Measurements from ENCODE around the gene DHX29. TPM values are rescaled to one million over a fixed set of nuclear protein-coding genes. Genes with fewer than 3 reads are reported as not detected.
A peak's percentile ranks its signal among the peaks of the same experiment; 100 is the strongest.

The DHX29 gene
- total RNA-seq, 1 donor from 2014 or later = 20.0 TPM

- H3K36me3 Mint-ChIP-seq (ENCODE audit: low read depth) = peaks cover 9% of the 10 kb centered on the region
- intact Hi-C loops (cut with micrococcal nuclease) = no loop called here
- DNase-seq (ENCODE audit: low spot score) = no peak
- no peaks in the 10 kb centered on the region for H3K4me1 Mint-ChIP-seq (ENCODE audit: low read depth)
- H3K4me3 Mint-ChIP-seq (ENCODE audit: low read depth) = no peak overlapping the region
- H3K27ac Mint-ChIP-seq = no peak overlapping the region
- H3K9me3 Mint-ChIP-seq = peaks cover 18% of the 10 kb centered on the region
- H3K27me3 Mint-ChIP-seq (ENCODE audit: low read depth) = peaks cover 27% of the 10 kb centered on the region
Measured at GRCh38 chr5:55250064-55250463, 57.4 kb downstream of the DHX29 start.

DNA sequence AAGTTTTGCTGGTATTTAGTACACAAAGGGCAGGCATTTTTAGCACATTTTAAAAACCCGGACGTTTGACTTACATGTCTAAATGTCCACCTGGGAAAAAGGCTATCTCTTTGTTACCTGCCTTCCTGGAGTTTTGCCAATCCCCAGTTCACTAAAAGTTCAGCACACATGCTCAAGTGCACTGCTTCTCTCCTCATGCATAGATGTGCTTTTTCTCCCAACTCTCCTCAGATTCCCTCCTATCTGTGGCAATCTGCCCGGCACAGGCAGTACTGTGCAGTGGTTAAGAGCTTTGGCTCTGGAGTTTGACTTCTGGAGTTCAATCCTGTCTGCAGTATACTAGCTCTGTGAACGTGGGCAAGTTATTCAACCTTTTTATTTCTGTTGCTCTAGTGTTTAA is 65.7 kb downstream of the DHX29 start:
- no peaks in the 10 kb centered on the region for H3K36me3 Mint-ChIP-seq (ENCODE audit: low read depth)
- intact Hi-C loops (cut with micrococcal nuclease) = no loop called here
- no peak overlapping the region for H3K27ac Mint-ChIP-seq
- H3K9me3 Mint-ChIP-seq = no peaks in the 10 kb centered on the region
- peaks cover 62% of the 10 kb centered on the region for H3K27me3 Mint-ChIP-seq (ENCODE audit: low read depth)
- H3K4me3 Mint-ChIP-seq (ENCODE audit: low read depth) = no peak overlapping the region
- no peak for DNase-seq (ENCODE audit: low spot score)
- no peaks in the 10 kb centered on the region for H3K4me1 Mint-ChIP-seq (ENCODE audit: low read depth)

DNA sequence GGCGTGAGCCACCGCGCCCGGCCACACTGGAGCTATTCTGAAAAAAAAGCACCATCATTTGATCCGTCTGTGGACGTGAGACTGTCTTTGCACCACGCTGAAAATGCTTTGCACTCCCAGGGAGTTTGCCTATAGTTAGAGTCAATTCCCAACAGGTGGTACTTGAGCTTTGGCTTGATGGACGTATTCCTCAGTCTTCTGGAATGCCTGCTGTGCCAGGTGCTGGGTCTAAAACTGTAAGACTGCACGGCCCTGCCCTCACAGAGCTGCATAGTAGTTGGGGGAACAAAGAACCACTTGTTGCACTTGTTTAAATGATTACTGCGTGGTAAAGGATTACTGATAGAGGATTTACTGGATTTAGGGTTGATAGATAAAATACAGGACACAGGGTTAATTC is 70.7 kb downstream of the DHX29 start:
- intact Hi-C loops (cut with micrococcal nuclease) = no loop called here
- Mint-ChIP-seq H3K4me3 (ENCODE audit: low read depth) (no peak overlapping the region), H3K4me1 (ENCODE audit: low read depth) (peaks cover 15% of the 10 kb centered on the region), H3K27me3 (ENCODE audit: low read depth) (peaks cover 65% of the 10 kb centered on the region), H3K36me3 (ENCODE audit: low read depth) (peaks cover 3% of the 10 kb centered on the region), H3K27ac (no peak overlapping the region), H3K9me3 (no peaks in the 10 kb centered on the region)
- no peak for DNase-seq (ENCODE audit: low spot score)

DNA sequence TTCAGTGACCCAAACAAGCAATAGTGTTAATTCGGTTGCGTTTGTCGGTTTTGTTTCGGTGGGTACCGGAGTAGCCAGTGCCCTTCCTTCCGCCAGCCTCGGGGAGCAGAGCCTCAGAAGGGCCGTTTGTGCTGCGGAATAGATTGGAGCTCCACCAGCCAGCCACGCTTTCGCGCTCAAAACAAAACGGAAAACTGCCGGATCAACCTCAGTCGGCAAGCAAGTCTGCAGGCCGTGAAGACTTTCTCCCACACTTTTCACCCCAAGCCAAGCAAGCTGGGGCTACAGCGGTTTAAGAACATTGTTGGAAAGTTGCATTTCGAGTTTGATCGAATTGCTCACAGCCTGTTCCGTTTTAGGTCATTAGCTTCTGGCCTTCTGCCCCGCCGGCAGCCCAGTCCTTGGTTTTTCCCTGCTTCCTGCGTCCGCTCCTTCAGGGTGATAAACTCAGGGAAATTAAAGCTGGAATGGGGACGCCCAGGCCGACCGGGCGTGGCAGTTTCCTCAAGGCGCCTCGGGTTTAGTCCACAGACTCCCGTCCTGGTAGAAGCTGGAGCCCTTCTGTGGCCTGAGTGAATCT is 73.3 kb downstream of the DHX29 start:
- DNase-seq (ENCODE audit: low spot score) = no peak
- Mint-ChIP-seq H3K9me3 (no peaks in the 10 kb centered on the region), H3K4me1 (ENCODE audit: low read depth) (peaks cover 27% of the 10 kb centered on the region), H3K27ac (peak overlapping the region; percentile 17), H3K27me3 (ENCODE audit: low read depth) (peaks cover 76% of the 10 kb centered on the region), H3K4me3 (ENCODE audit: low read depth) (peak overlapping the region; percentile 81), H3K36me3 (ENCODE audit: low read depth) (peaks cover 3% of the 10 kb centered on the region)
- intact Hi-C loops (cut with micrococcal nuclease) = loop anchor here (5.0 kb wide), 2 partner anchors 73 to 922 kb away; partner anchors contain the start of genes ARL15, DHX29 and MTREX

- Mint-ChIP-seq H3K4me3 (ENCODE audit: low read depth) (peak within 1 kb of the TSS; percentile 82), H3K9me3 (no peaks in the 10 kb centered on the region), H3K27ac (peak within 1 kb of the TSS; percentile 17)
Measured at GRCh38 chr5:55232985-55233928, 74.2 kb downstream of the DHX29 start, which contains the start of gene CCNO. TSS of gene CCNO (minus strand) at chr5:55233608. CDS start at chr5:55233523, 85 bp downstream.

DNA sequence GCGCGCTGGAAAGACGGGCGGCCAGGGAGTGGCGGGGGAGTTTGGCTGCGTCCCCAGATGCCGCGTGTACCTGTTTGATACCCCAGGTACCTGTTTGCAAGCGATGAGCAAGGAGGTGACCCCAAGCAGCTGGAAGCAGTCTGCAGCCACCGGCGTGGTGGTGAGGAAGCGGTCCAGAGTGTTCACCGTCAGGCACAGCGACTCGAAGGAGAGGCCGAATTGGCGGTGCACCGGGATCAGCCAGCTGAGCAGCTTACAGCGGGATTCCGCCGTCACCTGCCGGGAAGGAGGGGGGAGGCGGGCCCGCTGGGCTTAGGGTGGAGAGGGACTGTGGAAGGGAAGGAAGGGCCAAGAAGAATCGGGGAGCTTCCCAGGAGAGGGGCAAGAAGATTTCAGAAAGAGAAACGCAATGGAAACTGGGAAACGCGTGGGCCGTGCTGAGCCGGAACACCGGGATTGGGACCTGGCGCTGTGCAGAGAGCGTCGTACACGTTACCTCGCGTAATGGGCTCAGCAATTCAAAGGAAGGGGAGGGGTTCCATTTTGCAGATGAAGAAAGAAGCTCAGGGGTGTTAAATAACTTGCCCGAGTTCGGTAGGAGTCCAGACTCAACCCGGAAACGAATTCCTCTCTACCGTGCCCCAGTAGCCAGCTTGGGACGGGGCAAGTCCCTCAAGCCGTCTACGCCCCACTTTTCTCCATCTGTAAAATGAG is 75.1 kb downstream of the DHX29 start:
- Mint-ChIP-seq H3K27me3 (ENCODE audit: low read depth) (peaks cover 82% of the 10 kb centered on the region), H3K4me3 (ENCODE audit: low read depth) (peak overlapping the region; percentile 82), H3K9me3 (no peaks in the 10 kb centered on the region), H3K4me1 (ENCODE audit: low read depth) (peaks cover 34% of the 10 kb centered on the region), H3K36me3 (ENCODE audit: low read depth) (peaks cover 3% of the 10 kb centered on the region), H3K27ac (peak overlapping the region; percentile 33)
- intact Hi-C loops (cut with micrococcal nuclease) = loop anchor here (5.0 kb wide), 2 partner anchors 75 to 920 kb away; partner anchors contain the start of genes ARL15, DHX29 and MTREX
- DNase-seq (ENCODE audit: low spot score) = peak; percentile 18

More at GRCh38 chr5:55232985-55233928, 74.2 kb downstream of the DHX29 start, which contains the start of gene CCNO:
- H3K36me3 Mint-ChIP-seq (ENCODE audit: low read depth) = peaks cover 3% of the 10 kb centered on the region
- peak; percentile 64 for DNase-seq (ENCODE audit: low spot score)
- H3K4me1 Mint-ChIP-seq (ENCODE audit: low read depth) = peaks cover 27% of the 10 kb centered on the region
- H3K27me3 Mint-ChIP-seq (ENCODE audit: low read depth) = peaks cover 79% of the 10 kb centered on the region
- intact Hi-C loops (cut with micrococcal nuclease) = loop anchor here (5.0 kb wide), 2 partner anchors 74 to 921 kb away; partner anchors contain the start of genes ARL15, DHX29 and MTREX

DNA sequence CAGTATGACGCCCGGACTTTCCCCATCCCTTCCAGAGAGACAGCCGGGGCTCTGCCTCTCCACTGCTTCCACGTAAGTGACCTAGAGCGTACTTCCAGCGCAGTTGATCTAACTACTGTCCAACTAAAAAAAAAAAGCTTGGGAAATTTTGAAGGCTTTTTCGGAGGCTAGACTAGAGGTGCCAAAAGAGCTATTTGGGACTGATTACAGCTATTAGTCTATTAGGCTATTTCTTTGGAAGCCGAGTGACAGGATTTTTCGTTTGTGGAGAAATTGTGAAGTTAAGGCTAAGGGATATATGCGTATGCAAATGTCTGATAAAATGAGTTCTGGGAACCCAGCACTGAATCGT is 75.6 kb downstream of the DHX29 start:
- H3K4me1 Mint-ChIP-seq (ENCODE audit: low read depth) = peaks cover 34% of the 10 kb centered on the region
- intact Hi-C loops (cut with micrococcal nuclease) = loop anchor here (1.0 to 5.0 kb wide), 3 partner anchors 9 to 920 kb away; partner anchors contain the start of genes ARL15, DHX29 and MTREX
- H3K27me3 Mint-ChIP-seq (ENCODE audit: low read depth) = peaks cover 80% of the 10 kb centered on the region
- H3K27ac Mint-ChIP-seq = peak overlapping the region; percentile 33
- H3K36me3 Mint-ChIP-seq (ENCODE audit: low read depth) = peaks cover 3% of the 10 kb centered on the region
- no peak for DNase-seq (ENCODE audit: low spot score)
- H3K9me3 Mint-ChIP-seq = no peaks in the 10 kb centered on the region
- H3K4me3 Mint-ChIP-seq (ENCODE audit: low read depth) = peak overlapping the region; percentile 82

DNA sequence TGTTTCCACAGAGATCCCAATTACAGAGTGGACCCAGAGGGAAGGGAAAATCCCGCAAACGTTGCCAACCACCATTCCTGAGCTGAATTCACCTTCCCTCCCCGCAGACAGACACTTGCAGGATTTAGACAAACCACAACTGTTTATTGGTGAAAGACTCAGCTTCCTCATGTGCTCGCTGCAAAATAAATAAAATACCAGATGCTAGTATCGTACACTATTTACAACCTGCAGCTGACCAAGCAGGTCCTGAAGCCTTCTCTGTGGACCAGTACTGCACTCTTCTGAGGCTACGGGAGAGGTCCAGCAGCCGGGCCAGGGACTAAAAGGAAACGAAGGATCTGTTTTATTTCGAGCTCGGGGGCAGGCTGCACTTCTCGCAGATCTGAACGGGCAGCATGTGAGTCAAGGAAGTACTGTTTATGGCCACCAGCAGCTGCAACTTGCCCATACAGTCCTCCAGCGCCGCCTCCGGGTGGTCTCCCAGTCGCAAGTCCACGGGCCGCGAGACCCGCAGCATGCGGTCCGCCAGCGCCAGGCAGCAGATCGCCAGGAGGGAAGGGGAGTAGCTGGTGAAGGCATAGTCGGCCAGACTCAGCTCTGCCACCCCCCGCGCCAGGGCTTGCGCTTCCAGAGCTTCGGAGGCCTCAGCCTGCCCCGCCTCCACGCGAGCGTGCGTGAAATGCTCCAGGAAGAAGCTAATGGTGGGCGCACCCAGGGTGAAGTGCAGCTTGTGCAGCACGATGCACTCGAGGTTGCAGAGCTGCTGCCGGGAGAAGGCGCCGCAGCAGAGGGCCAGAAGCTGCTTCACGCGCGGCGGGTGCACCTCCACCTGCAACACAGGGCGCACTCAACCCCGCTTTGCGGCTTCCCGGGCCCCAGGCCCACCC is 76.2 kb downstream of the DHX29 start:
- peak overlapping the region; percentile 82 for H3K4me3 Mint-ChIP-seq (ENCODE audit: low read depth)
- H3K4me1 Mint-ChIP-seq (ENCODE audit: low read depth) = peaks cover 35% of the 10 kb centered on the region
- intact Hi-C loops (cut with micrococcal nuclease) = loop anchor here (1.0 to 5.0 kb wide), 3 partner anchors 8 to 919 kb away; partner anchors contain the start of genes ARL15, DHX29 and MTREX
- peak; percentile 20 for DNase-seq (ENCODE audit: low spot score)
- no peak overlapping the region for H3K27ac Mint-ChIP-seq
- peaks cover 3% of the 10 kb centered on the region for H3K36me3 Mint-ChIP-seq (ENCODE audit: low read depth)
- no peaks in the 10 kb centered on the region for H3K9me3 Mint-ChIP-seq
- peaks cover 76% of the 10 kb centered on the region for H3K27me3 Mint-ChIP-seq (ENCODE audit: low read depth)

GRCh38 chr5:55230086-55230629 is 77.3 kb downstream of the DHX29 start:
- intact Hi-C loops (cut with micrococcal nuclease) = loop anchor here (5.0 kb wide), 2 partner anchors 77 to 918 kb away; partner anchors contain the start of genes ARL15, DHX29 and MTREX
- H3K27ac Mint-ChIP-seq = no peak overlapping the region
- no peak for DNase-seq (ENCODE audit: low spot score)

GRCh38 chr5:55227664-55228430 is 79.6 kb downstream of the DHX29 start:
- peaks cover 86% of the 10 kb centered on the region for H3K27me3 Mint-ChIP-seq (ENCODE audit: low read depth)
- DNase-seq (ENCODE audit: low spot score) = no peak
- H3K27ac Mint-ChIP-seq = peak overlapping the region; percentile 38
- H3K4me1 Mint-ChIP-seq (ENCODE audit: low read depth) = peaks cover 36% of the 10 kb centered on the region
- H3K36me3 Mint-ChIP-seq (ENCODE audit: low read depth) = peaks cover 3% of the 10 kb centered on the region
- H3K9me3 Mint-ChIP-seq = no peaks in the 10 kb centered on the region
- peak overlapping the region; percentile 69 for H3K4me3 Mint-ChIP-seq (ENCODE audit: low read depth)
- intact Hi-C loops (cut with micrococcal nuclease) = loop anchor here (1.0 to 10.0 kb wide), 3 partner anchors 56 to 464 kb away; no protein-coding TSS in a partner anchor

More at GRCh38 chr5:55230086-55230629, 77.3 kb downstream of the DHX29 start:
- Mint-ChIP-seq H3K9me3 (no peaks in the 10 kb centered on the region), H3K27me3 (ENCODE audit: low read depth) (peaks cover 80% of the 10 kb centered on the region), H3K4me3 (ENCODE audit: low read depth) (no peak overlapping the region), H3K36me3 (ENCODE audit: low read depth) (peaks cover 3% of the 10 kb centered on the region), H3K4me1 (ENCODE audit: low read depth) (peaks cover 39% of the 10 kb centered on the region)

Data from activated T-helper 2 cell treated with anti-CD3 and anti-CD28 coated beads, Interferon-gamma antibody, Interleukin-2, Interleukin-4, amounts not matched to agents 10 μg/mL and 5 μg/mL and 100 μg/mL, durations not matched to agents 14 hours and 24 hours and 36 hours (primary cell).